GM18505 (cell line): ENCODE data around the gene NFIX.

Source experiments
- ATAC-seq: cut with Tn5 transposase; IDR thresholded peaks from one replicate; pipeline ENCODE4 v1.9.1; 2021; ENCODE audit not compliant: unreplicated experiment
- POLR2A ChIP-seq: IDR thresholded peaks from 4 replicates; pipeline ENCODE4 v1.6.1; 2011; ENCODE audit warnings: borderline replicate concordance; ENCODE audit not compliant: insufficient read depth, insufficient read length; ENCODE audit errors: extremely low read depth

Gene NFIX

DNA sequence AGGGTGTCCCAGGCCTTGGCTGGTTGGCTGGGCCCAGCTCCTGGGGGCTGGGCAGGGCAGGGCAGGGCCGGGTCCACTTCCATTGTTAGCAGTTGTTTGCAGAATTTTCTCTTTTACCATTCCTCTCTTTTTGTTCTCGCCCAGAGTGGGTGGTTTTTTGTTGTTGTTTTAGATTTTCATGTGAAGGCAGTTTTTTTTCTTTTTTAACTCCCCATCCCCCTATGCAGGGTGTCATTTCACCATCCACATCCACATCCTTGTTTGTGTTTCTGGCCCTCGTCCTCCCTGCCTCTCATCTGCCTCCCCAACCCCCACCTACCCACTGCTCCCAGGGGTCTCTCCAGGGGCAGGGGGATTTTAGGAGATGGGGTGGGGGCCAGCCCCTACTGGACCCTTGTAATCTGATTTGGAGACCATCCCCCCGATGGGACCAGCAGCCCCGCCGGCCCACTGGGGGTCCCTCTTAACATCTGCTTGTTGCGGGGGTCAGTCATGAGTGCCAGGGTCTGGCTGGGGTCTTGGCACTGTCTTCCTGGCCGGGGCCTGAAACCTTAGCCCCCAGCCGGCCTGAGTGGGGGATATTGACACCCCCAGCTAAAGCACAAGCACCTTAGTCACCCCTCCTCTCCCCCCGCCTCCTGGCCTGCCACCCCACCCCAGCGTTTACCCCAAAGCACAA is 144.5 kb downstream of the NFIX start:
- ATAC-seq, result no peak
- no peak for TF ChIP-seq POLR2A

DNA sequence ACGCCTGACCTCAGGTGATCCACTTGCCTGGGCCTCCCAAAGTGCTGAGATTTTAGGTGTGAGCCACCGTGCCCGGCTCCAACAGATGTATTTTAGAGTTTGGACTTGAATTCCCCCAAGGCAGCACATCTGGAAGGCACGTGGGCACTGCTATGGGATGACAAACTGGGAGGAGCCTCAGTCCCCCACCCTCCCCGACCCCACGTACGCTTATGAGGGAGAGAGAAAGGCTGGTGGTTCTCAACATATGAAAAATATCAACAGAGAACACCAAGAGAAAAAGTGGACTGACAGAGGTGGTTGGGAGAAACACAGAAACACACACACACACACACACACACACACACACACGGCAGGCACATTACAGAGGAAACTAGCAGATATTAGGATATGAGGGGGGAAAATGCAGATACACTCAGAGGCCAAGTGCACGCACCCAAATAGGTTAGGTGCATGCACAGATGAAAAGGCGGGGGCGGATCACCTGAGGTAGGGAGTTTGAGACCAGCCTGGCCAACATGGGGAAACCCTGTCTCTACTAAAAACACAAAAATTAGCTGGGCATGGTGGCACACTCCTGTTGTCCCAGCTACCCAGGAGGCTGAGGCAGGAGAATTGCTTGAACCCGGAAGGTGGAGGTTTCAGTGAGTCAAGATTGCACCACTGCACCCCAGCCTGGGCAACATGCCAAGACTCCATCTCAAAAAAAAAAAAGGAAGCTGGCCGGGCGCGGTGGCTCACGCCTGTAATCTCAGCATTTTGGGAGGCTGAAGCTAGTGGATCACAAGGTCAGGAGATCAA is 151.7 kb downstream of the NFIX start:
- no peak for TF ChIP-seq POLR2A
- ATAC-seq, result no peak
